ENCODE results near the gene TRMT13. TPM values are rescaled to one million over a fixed set of nuclear protein-coding genes. Genes with fewer than 3 reads are reported as not detected.
"Not testable (repeated sequence)": the region's sequence is repeated elsewhere in the genome, so short reads cannot be mapped to it uniquely, and the experiment has no call there.

TRMT13 gene
- polyA plus RNA-seq, 1 donor (not counting 4 experiments of a cell fraction or from before 2014, with no cell fraction given), result 15.3 TPM

DNA sequence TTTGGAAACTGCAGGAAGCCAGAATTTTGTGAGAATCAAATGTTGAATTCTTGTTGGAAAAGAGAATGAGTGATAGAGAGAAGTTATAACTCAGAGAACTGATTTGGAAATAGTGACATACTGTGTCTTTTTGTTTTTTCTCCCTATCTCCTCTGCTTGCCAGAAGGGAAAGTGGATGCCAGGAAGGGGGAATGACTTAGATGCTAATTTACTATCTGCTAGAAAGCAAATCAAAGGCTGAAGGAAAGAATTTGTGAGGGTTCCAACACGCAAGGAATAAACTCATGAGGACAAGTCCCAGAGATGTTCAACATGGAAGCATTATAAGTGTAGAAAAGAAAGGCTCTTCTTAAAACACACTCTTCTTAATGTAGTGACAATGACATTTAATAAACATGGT lies 65.6 kb downstream of the TRMT13 start:
- Histone ChIP-seq H4K20me1 (ENCODE audit: control insufficient read depth, extremely low read depth, insufficient read depth, low read length) (no peaks in the 10 kb centered on the region), H3K9me1 (ENCODE audit: control insufficient read depth, extremely low read depth, insufficient read depth, low read length) (no peaks in the 10 kb centered on the region), H3K4me3 (ENCODE audit: control insufficient read depth in 2 of 3, extremely low read depth in 1 of 3, insufficient read depth in 2 of 3, low read depth in 1 of 3, low read length in 3 of 3) (no peak overlapping the region), H3K9me3 (ENCODE audit: control insufficient read depth, low read depth, low read length) (no peaks in the 10 kb centered on the region), H3K9ac (ENCODE audit: control insufficient read depth, extremely low read depth, insufficient read depth, low read length) (no peak overlapping the region), H3K4me2 (ENCODE audit: control insufficient read depth, extremely low read depth, insufficient read depth, low read depth, low read length) (no peak overlapping the region), H3K27me3 (ENCODE audit: control insufficient read depth, extremely low read depth, insufficient read depth, low read length) (no peaks in the 10 kb centered on the region), H3K4me1 (ENCODE audit: control insufficient read depth, extremely low read depth, insufficient read depth, low read length) (no peaks in the 10 kb centered on the region), H3K79me2 (ENCODE audit: control insufficient read depth, insufficient read depth, low read length) (no peaks in the 10 kb centered on the region), H3K27ac (ENCODE audit: control insufficient read depth, insufficient read depth, low read length) (no peak overlapping the region), H3K36me3 (ENCODE audit: control insufficient read depth in 2 of 2, extremely low read depth in 1 of 2, insufficient read depth in 2 of 2, low read length in 2 of 2) (peaks cover 0 to 4% of the 10 kb centered on the region in 2 experiments), H2AFZ (ENCODE audit: control insufficient read depth, low read length) (no peak overlapping the region)
- FAIRE-seq (no peak), DNase-seq (ENCODE audit: low read depth, low spot score) (no peak)
- dilution Hi-C loops (cut with MboI; ENCODE audit: extremely low pct_ligation_motif_present, low sequenced_read_pairs), result no loop called here
- no peak for TF ChIP-seq EZH2 (IDR thresholded peaks at IDR 0.05; ENCODE audit: low read length)
- TF ChIP-seq, protein P1, sequence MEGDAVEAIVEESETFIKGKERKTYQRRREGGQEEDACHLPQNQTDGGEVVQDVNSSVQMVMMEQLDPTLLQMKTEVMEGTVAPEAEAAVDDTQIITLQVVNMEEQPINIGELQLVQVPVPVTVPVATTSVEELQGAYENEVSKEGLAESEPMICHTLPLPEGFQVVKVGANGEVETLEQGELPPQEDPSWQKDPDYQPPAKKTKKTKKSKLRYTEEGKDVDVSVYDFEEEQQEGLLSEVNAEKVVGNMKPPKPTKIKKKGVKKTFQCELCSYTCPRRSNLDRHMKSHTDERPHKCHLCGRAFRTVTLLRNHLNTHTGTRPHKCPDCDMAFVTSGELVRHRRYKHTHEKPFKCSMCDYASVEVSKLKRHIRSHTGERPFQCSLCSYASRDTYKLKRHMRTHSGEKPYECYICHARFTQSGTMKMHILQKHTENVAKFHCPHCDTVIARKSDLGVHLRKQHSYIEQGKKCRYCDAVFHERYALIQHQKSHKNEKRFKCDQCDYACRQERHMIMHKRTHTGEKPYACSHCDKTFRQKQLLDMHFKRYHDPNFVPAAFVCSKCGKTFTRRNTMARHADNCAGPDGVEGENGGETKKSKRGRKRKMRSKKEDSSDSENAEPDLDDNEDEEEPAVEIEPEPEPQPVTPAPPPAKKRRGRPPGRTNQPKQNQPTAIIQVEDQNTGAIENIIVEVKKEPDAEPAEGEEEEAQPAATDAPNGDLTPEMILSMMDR (optimal IDR thresholded peaks at IDR 0.05 in 1 of 3, IDR thresholded peaks at IDR 0.05 in 1 of 3, conservative IDR thresholded peaks at IDR 0.05 in 1 of 3; ENCODE audit: extremely low read depth in 1 of 3, insufficient read depth in 2 of 3, low read length in 3 of 3), result no peak

DNA sequence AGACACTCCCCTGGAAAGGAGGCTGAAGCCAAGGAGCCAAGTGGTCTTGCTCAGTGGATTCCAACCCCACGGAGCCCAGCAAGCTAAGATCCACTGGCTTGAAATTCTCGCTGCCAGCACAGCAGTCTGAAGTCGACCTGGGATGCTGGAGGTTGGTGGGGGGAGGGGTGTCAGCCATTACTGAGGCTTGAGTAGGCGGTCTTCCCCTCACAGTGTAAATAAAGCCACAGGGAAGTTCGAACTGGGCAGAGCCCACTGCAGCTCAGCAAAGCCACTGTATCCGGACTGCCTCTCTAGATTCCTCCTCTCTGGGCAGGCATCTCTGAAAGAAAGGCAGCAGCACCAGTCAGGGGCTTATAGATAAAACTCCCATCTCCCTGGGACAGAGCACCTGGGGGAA lies 67.1 kb downstream of the TRMT13 start:
- H3K4me2 ChIP-seq (ENCODE audit: control insufficient read depth, extremely low read depth, insufficient read depth, low read depth, low read length); H3K27me3 ChIP-seq (ENCODE audit: control insufficient read depth, extremely low read depth, insufficient read depth, low read length); H4K20me1 ChIP-seq (ENCODE audit: control insufficient read depth, extremely low read depth, insufficient read depth, low read length); FAIRE-seq; H3K79me2 ChIP-seq (ENCODE audit: control insufficient read depth, insufficient read depth, low read length); H3K9me1 ChIP-seq (ENCODE audit: control insufficient read depth, extremely low read depth, insufficient read depth, low read length); H3K4me3 ChIP-seq (ENCODE audit: control insufficient read depth in 2 of 3, extremely low read depth in 1 of 3, insufficient read depth in 2 of 3, low read depth in 1 of 3, low read length in 3 of 3); H3K9ac ChIP-seq (ENCODE audit: control insufficient read depth, extremely low read depth, insufficient read depth, low read length); H3K36me3 ChIP-seq (ENCODE audit: control insufficient read depth in 2 of 2, extremely low read depth in 1 of 2, insufficient read depth in 2 of 2, low read length in 2 of 2); H3K27ac ChIP-seq (ENCODE audit: control insufficient read depth, insufficient read depth, low read length); H3K4me1 ChIP-seq (ENCODE audit: control insufficient read depth, extremely low read depth, insufficient read depth, low read length); DNase-seq (ENCODE audit: low read depth, low spot score); H2AFZ ChIP-seq (ENCODE audit: control insufficient read depth, low read length); dilution Hi-C loops (cut with MboI; ENCODE audit: extremely low pct_ligation_motif_present, low sequenced_read_pairs); H3K9me3 ChIP-seq (ENCODE audit: control insufficient read depth, low read depth, low read length): not testable (repeated sequence)

Small RNA genes lying within 50 kb of the gene (small RNA-seq; reads per million reads assigned to genes)
- gene AC093019.1 (ENCODE audit: insufficient read length in 3 of 3, low read depth in 3 of 3, low replicate concordance in 1 of 3) (0 reads per million in 3 experiments), gene RPL23AP90 (ENCODE audit: insufficient read length in 3 of 3, low read depth in 3 of 3, low replicate concordance in 1 of 3) (0 reads per million in 3 experiments)

Other genes starting within 250 kb of the TRMT13 start
- gene SLC35A3, start 163.2 kb upstream of the TRMT13 start, polyA plus RNA-seq, result 8.2 to 25.9 TPM (median 17.9 TPM) in 3 replicates
- 1.0 to 2.5 TPM (median 1.3 TPM) in 3 replicates for gene SASS6, start 233 bp upstream of the TRMT13 start, polyA plus RNA-seq
- 0.17 to 0.88 TPM (median 0.57 TPM) in 3 replicates for gene LRRC39, start 45.1 kb downstream of the TRMT13 start, polyA plus RNA-seq
- gene DBT, start 116.7 kb downstream of the TRMT13 start, polyA plus RNA-seq, result 7.4 to 16.3 TPM (median 11.3 TPM) in 3 replicates
- 31.6 to 52.0 TPM (median 33.6 TPM) in 3 replicates for gene RTCA, start 133.1 kb downstream of the TRMT13 start, polyA plus RNA-seq
- gene CDC14A, start 219.3 kb downstream of the TRMT13 start, polyA plus RNA-seq, result 1.2 to 2.2 TPM (median 2.0 TPM) in 3 replicates

Measured in keratinocyte (primary cell).